GM18502 (cell line): Measurements from ENCODE around the gene UBE2M.

Source experiments
- ATAC-seq: cut with Tn5 transposase; IDR thresholded peaks from one replicate; pipeline ENCODE4 v1.9.1; 2021; ENCODE audit warnings: mild to moderate bottlenecking; ENCODE audit not compliant: unreplicated experiment, poor library complexity

UBE2M gene

GRCh38 chr19:58571575-58571947 is 13.2 kb upstream of the UBE2M start:
- ATAC-seq: no peak

- no peak for ATAC-seq
Measured at GRCh38 chr19:58570770-58571574, 12.6 kb upstream of the UBE2M start.

- no peak for ATAC-seq
Measured at GRCh38 chr19:58569943-58570670, 11.7 kb upstream of the UBE2M start.

DNA sequence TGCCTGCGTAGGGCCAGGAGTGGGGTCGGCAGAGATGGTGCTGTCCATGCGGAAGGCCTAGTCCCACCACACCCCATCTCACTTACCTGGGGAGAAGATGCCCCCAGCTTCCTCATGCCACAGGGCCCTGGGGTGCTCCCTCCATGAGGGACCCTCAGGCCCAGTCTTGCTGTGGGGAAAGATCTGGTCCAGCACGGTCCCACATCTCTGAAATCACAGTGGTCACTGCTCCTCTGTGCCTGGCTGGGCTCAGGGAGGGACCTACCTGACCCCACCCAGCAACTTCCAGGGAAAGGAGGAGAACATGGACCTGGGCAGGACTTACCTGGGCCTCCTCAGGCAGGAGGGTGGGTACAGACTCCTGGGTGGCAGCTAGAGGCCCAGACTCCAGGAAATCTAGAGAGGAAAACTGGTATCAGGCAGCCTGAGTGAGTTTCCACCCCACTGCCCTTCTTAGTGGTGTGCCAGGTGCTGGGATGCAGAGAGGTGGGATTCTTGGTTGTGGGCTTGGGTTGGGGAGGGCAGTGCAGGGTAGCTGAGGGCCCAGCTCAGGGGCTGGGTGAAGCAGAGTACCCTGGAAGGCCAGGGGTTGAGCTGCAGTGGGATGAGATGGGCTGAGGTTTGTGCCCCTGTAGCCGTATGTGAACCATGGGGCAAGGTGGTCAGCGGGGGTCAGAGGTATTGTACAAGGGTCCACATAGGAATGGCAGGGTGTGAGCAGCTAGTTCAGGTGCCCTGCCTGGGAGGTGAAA is 11.0 kb upstream of the UBE2M start:
- ATAC-seq: no peak

- no peak for ATAC-seq
Measured at GRCh38 chr19:58568453-58569130, 10.2 kb upstream of the UBE2M start.

DNA sequence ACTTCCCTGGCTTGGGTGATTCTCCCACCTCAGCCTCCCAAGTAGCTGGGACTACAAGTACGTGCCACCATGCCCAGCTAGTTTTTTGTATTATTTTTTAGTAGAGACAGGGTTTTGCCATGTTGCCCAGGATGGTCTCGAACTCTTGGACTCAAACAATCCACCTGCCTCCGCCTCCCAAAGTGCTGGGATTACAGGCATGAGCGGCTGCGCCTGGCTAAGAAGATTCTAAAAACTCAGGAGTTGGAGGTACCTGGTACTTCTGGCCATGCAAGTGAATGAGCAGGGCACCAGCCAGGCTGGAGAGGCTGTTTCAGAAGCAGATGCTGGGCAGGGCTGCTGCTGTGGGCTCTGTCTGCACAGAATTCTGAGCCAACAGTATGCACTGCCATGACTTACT is 8.6 kb upstream of the UBE2M start:
- no peak for ATAC-seq

GRCh38 chr19:58563823-58564222 is 5.4 kb upstream of the UBE2M start:
- no peak for ATAC-seq

- no peak for ATAC-seq
Measured at GRCh38 chr19:58563034-58563573, 4.7 kb upstream of the UBE2M start.

DNA sequence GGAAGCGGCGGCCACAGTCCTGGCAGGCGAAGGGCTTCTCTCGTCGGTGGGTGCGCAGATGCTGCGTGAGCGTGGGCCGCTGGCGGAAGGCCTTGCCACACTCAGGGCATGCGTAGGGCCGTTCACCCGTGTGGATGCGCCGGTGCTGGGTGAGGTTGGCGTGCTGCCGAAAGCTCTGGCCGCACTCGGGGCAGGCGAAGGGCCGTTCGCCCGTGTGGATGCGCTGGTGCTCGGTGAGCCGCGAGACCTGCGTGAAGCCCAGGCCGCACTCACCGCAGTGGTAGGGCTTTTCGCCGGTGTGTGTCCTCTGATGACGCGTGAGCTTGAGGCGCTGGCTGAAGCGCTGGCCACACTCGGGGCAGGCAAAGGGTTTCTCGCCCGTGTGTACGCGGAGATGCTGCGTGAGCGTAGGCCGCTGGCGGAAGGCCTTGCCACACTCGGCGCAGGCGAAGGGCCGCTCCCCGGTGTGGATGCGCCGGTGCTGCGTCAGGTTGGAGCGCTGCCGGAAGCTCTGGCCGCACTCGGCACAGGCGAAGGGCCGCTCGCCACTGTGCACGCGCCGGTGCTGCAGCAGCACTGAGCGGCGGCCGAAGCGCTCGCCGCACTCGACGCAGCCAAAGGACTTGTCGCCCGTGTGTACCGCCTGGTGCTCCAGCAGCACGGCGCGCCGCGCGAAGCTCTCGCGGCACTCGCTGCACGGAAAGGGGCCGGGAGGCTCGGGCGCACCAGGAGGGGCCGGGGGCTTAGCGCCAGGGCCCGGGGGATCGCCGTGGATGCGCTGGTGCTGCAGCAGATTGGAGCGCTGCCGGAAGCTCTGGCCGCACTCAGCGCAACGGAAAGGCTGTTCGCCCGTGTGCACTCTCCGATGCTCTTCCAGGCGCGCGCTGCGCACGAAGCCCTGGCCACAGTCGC is 4.0 kb upstream of the UBE2M start:
- ATAC-seq: no peak

- ATAC-seq: no peak
Measured at GRCh38 chr19:58561373-58562121, 3.1 kb upstream of the UBE2M start.

- no peak for ATAC-seq
Measured at GRCh38 chr19:58560921-58561320, 2.5 kb upstream of the UBE2M start.

DNA sequence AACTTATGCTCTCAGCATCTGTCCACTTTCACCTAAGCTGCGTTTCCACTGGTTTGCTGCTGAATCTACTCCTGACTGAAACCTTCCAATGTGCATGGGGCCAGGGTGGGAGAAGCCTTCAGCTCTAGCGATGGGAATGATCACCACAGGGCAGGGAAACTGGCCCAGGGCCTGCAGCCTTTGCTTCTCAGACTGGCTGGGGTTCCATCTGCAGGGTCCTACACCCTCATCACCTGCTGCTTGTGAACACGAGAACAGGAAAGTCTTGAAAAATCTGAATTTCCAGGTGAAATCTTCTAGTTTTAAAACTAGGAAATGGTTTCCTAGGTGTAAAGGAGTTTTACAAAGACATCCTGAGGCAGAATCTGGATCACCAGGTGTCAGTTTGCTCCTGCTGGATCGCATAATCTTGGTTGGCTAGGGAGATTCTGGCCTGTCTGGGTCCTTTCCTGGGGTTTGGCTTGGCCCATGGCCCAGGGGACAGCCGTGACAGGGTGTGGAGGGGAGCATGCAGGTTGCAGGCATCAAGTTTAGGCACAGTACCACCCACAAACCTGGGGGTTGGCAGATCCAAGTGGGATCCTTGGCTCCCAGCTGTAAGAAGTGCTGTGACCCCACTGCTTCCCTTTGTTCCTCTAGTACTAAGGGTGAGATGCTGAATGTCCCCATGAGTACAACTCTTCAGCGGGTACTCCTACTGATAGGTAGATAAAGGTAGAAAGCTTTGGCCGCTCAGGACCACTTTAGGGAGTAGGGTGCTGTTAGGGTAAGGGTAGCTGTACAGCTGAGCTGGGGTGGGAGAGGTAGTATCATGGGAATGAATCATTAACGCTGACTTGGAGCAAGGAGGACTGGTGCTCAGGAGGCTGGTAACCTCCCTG is 1.8 kb upstream of the UBE2M start:
- ATAC-seq: no peak

- ATAC-seq: no peak
Measured at GRCh38 chr19:58559275-58560006, 1.0 kb upstream of the UBE2M start.

GRCh38 chr19:58558623-58559274 is 338 bp upstream of the UBE2M start:
- peak; percentile 52 for ATAC-seq

GRCh38 chr19:58557221-58558065 is 968 bp downstream of the UBE2M start:
- no peak for ATAC-seq
